Measurements from ENCODE around the gene BIN1.

DNA sequence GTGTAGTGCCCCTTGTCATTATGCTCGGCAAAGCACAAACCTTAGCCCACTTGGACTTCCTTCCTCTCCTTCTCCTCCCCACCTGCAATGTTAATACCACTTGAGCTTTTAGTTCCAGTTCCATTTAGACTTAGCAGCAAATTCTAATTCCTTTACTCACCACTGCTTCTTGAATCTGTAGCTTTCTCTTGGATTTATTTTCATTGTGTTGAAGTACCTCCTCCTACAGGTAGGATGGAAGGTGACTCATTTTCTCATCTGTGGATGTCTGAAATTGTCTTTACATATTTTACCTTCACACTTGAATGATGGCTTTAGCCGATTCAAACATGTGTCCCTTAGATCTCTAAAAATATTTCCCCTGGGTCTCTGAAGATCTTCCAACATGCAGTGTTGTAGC, 32.8 kb upstream of the BIN1 start:
- TF ChIP-seq, protein P1, sequence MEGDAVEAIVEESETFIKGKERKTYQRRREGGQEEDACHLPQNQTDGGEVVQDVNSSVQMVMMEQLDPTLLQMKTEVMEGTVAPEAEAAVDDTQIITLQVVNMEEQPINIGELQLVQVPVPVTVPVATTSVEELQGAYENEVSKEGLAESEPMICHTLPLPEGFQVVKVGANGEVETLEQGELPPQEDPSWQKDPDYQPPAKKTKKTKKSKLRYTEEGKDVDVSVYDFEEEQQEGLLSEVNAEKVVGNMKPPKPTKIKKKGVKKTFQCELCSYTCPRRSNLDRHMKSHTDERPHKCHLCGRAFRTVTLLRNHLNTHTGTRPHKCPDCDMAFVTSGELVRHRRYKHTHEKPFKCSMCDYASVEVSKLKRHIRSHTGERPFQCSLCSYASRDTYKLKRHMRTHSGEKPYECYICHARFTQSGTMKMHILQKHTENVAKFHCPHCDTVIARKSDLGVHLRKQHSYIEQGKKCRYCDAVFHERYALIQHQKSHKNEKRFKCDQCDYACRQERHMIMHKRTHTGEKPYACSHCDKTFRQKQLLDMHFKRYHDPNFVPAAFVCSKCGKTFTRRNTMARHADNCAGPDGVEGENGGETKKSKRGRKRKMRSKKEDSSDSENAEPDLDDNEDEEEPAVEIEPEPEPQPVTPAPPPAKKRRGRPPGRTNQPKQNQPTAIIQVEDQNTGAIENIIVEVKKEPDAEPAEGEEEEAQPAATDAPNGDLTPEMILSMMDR (IDR thresholded peaks at IDR 0.05): no peak
- TF ChIP-seq POLR2AphosphoS5 (IDR thresholded peaks at IDR 0.05) (no peak), EP300 (IDR thresholded peaks at IDR 0.05) (no peak)
